ENCODE results near the gene PRKAG1.
A peak's percentile ranks its signal among the peaks of the same experiment; 100 is the strongest.

PRKAG1 gene

DNA sequence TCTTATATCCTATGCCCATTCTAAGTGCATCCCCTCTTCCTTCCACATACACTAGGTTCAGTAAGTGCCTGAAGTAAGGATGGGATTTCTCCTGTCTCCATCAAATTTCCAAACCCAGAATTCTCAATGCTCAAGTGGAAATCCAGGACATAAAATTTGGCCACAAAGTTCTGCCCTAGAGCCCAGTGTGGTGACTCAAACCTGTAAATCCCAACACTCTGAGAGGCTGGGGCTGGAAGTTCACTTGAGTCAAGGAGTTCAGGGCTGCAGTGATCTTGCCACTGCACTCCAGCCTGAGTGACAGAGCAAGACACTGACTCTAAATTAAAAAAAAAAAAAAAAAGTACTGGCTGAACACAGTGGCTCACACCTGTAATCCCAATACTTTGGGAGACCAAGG is 56.8 kb downstream of the PRKAG1 start:
- no peak overlapping the region for H3K4me3 ChIP-seq (ENCODE audit: low read length)
- no peak for DNase-seq (ENCODE audit: low read depth)
- TF ChIP-seq, protein P1, sequence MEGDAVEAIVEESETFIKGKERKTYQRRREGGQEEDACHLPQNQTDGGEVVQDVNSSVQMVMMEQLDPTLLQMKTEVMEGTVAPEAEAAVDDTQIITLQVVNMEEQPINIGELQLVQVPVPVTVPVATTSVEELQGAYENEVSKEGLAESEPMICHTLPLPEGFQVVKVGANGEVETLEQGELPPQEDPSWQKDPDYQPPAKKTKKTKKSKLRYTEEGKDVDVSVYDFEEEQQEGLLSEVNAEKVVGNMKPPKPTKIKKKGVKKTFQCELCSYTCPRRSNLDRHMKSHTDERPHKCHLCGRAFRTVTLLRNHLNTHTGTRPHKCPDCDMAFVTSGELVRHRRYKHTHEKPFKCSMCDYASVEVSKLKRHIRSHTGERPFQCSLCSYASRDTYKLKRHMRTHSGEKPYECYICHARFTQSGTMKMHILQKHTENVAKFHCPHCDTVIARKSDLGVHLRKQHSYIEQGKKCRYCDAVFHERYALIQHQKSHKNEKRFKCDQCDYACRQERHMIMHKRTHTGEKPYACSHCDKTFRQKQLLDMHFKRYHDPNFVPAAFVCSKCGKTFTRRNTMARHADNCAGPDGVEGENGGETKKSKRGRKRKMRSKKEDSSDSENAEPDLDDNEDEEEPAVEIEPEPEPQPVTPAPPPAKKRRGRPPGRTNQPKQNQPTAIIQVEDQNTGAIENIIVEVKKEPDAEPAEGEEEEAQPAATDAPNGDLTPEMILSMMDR (conservative IDR thresholded peaks at IDR 0.05; ENCODE audit: low read length): no peak

DNA sequence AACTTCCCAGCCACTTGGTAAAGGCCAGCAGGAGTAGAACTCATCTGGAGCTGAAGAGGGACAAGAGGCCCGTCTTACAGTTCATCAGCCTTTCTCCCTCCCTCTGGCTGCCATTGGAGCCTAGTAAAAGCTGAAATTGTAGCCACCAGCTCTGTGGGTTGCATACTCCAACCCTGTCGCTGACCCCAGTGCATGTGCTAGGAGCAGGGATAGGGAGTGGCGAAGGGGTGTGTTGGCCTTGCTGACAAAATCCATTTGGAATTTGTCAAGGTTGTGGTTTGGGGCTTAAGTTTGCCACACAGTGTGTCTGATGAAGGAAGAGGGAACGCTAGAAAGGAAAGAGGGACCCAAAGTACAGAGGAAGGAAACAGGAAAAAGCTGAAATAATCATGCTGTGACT is 57.2 kb downstream of the PRKAG1 start:
- no peak overlapping the region for H3K4me3 ChIP-seq (ENCODE audit: low read length)
- no peak for DNase-seq (ENCODE audit: low read depth)
- TF ChIP-seq, protein P1 (conservative IDR thresholded peaks at IDR 0.05; ENCODE audit: low read length): no peak

GRCh38 chr12:48960834-48961233 is 57.7 kb downstream of the PRKAG1 start:
- H3K4me3 ChIP-seq (ENCODE audit: low read length): no peak overlapping the region
- TF ChIP-seq, protein P1 (conservative IDR thresholded peaks at IDR 0.05; ENCODE audit: low read length): no peak
- DNase-seq (ENCODE audit: low read depth): no peak

DNA sequence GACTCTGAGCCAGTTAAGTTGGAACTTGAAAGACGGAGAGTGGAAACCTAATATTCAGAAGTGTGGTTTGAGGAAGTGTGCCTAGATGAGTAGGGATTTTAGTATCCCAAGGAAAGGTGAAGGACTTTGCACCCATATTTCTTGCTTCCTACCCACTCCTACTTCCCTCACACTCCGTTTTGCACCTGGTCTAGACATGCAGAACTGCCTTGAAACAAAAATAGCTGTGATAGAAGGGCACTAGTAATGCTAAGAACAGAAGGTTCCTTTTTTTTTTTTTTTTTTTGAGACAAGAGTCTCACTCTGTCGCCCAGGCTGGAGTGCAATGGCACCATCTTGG is 60.6 kb downstream of the PRKAG1 start:
- DNase-seq (ENCODE audit: low read depth): no peak
- TF ChIP-seq, protein P1 (conservative IDR thresholded peaks at IDR 0.05; ENCODE audit: low read length): no peak
- peak overlapping the region; percentile 94 for H3K4me3 ChIP-seq (ENCODE audit: low read length)

DNA sequence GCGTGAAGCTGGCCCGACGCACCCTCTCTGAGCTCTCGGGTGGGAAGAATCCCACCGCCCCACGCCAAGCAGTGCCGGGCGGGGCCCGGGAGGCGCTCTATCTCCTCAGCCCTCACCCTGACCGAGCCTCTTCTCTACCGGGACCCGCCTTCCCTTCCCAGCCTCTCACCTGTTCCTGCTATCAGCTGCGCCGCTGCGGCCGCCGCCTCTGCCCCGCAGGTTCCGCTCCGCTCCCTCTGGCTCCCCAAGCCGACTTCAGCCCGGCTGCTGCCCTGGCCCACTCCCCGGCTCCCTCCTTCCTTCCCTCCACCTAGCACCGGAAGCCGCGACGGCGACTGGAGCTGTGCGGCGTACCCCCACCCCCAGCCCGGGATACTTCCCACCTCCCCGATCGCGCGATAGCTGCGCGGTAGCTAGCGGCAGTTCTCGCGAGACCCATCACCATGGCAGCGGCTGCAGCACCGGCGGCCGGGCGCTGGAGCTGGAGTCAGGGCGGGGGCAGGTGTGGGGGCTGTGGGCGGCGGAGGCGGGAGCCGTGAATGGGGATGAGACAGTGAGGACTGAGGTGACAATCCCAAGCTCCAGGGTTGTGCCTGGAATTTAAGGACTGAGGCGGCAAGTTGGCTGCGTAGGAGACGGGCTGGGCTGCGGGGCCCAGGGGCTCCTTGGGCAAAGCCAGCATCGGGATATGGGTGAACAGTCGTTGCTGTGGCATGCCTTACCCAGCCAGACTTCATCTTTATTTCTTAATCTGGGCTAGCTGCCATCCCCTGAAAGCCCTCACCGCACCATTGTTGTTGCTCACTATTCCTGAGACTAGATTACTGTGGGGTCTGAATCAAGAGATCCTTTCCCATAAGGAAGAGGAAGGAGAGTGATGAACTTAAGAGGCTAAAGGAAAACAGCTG is 61.2 kb downstream of the PRKAG1 start, which contains the start of gene ARF3:
TSS of gene ARF3 (minus strand) at position 347 of the 908 bp plus-strand sequence. CDS start 16,392 bp downstream, outside the sequence.
- DNase-seq (ENCODE audit: low read depth): peak; percentile 89
- TF ChIP-seq, protein P1 (conservative IDR thresholded peaks at IDR 0.05; ENCODE audit: low read length): no peak

GRCh38 chr12:48956279-48957140 is 62.1 kb downstream of the PRKAG1 start:
- H3K4me3 ChIP-seq (ENCODE audit: low read length): peak overlapping the region; percentile 94
- TF ChIP-seq, protein P1 (conservative IDR thresholded peaks at IDR 0.05; ENCODE audit: low read length): no peak
- peak; percentile 93 for DNase-seq (ENCODE audit: low read depth)

More for the DNA sequence above, 61.2 kb downstream of the PRKAG1 start, which contains the start of gene ARF3:
- H3K4me3 ChIP-seq (ENCODE audit: low read length): peak within 1 kb of the TSS; percentile 94

All from AG10803 (cell line).